Jurkat, Clone E6-1 (cell line): ENCODE measurements around the gene PNPLA1.

Experiments
- DNase-seq: peaks from one replicate; pipeline ENCODE4 v3.0.0-alpha.2; 2011; ENCODE audit warnings: low read depth, low spot score
- H3K4me3 ChIP-seq: 2 replicates; pipeline ENCODE4 v1.5.1; 2011; ENCODE audit warnings: mild to moderate bottlenecking, low read length, control low read depth, moderate library complexity

The PNPLA1 gene

DNA sequence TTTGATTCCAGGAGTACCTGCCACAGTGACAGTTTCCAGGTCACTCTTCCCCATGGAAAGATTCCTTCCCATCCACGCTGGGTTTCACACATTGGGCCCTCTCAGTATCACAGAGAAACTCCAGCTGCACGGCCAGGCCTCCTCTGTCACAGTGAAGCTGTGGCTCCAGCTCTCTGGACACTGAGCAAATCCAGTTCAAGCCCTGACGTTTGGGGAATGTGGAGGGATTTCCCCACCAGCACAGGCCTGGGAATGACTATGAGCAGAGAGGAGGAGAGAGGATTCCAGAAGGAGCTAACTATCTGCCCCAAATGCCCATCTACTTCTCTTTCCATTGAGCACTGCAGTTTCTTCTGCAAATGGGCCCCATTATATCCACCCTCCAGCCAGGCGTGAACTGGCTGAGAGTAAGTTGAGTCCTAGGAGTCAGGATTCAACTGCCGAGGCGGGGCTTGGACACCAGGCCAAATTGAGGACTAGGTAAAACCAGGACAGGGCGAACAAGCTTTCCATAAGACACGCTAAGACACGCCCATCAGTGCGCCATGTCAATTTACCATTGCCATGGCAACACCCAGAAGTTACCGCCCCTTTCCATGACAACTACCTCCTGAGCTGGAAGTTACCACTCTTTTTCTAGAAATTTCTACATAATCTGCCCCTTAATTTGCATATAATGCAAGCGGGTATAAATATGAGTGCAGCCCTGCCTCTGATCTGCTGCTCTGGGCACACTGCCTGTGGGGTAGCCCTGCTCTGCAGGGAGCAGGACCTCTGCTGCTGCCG lies 76.0 kb downstream of the PNPLA1 start:
- no peak overlapping the region for H3K4me3 ChIP-seq
- DNase-seq: no peak

DNA sequence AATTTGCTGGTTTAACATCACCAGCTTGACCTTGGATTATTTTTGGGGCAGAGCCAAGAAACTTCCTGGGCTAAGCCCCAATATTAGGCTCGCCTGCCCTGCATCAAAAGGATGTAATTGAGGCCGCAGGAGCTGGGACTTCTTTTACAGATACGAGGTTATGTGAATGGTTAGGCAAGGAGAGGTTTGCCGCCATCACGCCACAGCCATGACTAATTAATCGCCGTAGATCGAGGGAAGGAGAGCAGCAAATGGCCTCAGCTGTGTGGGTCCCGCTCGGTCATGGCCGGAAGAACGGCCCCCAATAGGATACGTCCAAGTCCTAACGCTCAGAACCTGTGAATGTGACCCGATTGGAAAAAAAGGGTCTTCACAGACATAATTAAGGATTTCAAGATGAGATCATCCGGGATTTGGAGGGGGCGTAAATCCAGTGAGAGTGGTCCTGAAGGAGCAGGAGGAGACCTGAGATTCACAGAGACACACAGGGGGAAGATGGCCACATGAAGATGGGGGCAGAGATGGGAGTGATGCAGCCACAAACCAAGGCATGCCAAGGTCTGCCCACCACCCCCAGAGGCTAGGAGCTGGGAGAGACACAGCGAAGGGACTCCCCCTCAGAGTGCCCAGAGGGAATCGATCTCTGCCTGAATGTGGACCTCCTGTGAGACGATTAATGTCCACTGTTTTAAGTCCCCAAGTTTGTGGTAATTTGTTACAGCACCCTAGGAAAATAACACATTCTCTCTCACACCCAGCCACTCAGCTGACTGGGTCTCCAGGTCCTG lies 76.8 kb downstream of the PNPLA1 start:
- no peak overlapping the region for H3K4me3 ChIP-seq
- DNase-seq: no peak

DNA sequence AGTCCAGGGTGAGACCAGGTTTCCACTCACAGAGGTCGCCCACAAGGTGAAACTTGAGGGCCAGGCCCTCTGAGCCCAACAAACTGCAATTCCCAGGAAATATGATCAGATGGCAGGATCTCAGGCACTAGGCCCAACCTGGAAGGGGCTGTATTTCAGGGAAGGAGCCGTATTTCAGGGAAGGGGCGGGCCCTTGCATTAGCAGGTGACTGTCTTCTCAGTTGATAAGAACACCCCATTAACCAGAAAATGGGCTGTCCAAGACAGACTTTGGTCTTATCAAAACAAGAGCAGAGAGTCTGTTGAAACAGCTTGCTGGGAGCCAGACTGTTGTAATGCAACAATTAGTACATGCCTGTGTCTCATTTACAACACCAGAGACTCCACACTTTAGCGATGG lies 77.8 kb downstream of the PNPLA1 start:
- no peak for DNase-seq
- H3K4me3 ChIP-seq: no peak overlapping the region

DNA sequence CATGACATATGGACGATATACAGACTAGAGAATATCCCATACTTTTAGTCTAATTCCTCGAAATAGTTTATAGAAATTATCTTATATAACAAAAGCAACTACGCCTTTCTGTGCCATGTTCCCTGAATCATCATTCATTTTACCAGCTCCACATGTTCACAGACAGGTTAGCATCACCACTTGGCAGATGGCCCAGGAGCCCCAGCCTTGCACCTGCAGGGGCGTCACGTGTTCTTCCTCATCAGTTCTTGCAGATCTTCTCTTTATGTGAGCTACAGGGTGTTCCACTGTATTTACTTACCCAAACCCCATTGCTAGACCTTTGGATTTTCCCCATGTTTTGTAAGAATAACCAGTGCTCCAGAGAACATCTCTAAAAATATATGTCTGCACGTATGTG lies 79.4 kb downstream of the PNPLA1 start:
- H3K4me3 ChIP-seq: no peak overlapping the region
- DNase-seq: peak; percentile 84

DNA sequence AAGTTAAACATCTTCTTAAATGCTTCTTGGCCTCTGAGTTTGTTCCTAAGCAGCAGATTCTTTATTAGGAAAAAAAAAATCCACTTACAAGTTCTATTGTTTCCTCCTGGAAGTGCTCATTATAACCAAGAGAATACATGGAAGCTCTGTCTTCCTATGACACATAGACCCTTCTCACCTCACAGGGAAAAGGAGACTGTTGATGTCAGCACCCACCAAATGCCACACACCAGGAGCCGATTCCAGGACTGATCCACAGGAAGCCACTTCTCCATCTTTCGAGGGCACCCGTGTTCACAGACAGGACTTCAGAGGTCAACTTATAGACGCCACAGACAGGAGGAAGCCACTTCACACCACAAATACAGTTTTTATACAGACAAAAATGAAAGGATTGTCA lies 80.2 kb downstream of the PNPLA1 start:
- DNase-seq: no peak
- no peak overlapping the region for H3K4me3 ChIP-seq

DNA sequence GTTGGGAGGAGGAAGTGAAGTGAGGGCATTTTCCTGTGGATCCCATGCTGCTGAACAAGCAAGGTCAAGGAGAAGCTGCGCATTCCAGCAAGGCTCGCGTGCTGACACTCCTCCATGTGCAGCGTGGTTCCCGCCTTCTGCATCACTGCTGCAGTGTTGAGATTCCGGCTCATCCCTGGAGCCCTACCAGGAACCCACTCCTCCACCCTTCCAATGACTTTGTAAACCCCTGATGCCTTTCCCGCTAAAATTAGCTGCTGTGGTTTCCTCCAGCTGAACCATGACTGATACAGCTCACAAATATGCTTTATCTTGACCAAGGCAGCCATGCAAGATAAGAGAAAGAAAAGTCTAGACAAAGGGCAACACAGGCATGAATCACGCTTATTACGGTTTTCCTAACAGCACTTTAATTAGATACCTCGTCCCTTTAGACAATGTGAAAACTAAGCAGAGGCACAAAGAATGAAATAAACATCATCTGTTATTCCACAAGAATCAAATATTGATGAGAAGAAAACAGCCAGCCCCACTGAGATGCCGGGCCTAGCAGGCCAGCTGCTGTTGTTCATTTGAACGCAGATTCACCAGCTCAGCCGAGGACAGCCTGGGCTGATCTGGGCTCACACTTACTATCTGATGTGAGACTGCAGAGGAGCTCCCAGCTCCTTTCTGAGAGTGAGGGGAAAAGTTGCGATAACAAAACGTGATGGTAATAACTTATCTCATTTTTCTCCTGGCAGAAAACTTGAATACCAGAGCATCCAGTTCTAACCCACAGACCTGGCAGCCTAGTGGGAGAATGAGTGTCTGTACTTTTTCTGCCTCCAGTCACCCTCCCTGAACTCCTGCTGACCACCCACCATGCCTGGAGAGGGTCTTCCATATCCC lies 81.1 kb downstream of the PNPLA1 start:
- H3K4me3 ChIP-seq: no peak overlapping the region
- no peak for DNase-seq

DNA sequence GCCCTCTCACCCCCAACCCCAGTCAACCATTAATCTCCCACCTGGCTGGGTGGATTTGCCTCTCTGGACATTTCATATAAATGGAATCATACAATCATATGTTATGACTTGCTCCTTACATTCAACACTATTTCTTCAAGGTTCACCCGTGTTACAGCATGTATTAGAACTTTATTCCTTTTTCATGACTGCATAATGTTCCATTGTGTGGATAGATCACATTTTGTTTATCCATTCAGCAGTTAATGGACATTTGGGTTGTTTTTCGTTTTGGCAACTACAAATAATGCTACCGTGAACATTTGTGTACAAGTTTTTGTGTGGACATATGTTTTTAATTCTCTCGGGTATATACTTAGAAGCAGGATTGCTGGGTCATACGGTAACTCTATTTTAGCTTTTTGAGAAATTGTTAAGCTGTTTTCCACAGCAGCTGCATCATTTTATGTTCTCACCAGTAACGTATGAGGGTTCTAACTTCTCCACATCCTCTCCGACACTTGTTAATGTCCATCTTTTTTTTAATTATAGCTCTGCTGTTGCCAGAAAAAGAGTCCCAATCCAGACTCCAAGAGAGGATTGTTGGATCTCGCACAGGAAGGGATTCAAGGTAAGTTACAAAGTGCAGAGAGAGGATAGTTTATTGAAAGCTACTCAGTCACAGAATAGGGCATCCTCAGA lies 82.8 kb downstream of the PNPLA1 start:
- no peak for DNase-seq
- H3K4me3 ChIP-seq: no peak overlapping the region

DNA sequence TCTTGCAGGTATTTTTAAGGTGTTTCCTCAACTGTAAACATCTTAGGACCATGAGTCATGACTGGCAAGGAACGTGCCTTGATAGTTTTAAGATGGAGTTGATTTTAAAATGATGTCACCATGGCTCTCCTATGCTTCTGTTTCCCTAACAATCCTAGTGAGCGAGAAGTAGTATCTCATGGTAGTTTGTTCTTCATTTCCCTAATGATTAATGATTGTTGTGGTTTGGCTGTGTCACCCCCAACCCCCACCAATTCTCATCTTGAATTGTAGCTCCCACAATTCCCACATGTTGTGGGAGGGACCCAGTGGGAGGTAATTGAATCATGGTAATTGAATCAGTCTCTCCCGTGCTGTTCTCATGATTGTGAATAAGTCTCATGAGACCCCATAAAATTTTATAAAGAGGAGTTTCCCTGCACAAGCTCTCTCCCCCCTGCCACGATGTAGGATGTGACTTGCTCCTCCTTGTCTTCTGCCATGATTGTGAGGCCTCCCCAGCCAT lies 83.6 kb downstream of the PNPLA1 start:
- DNase-seq: no peak
- H3K4me3 ChIP-seq: no peak overlapping the region

DNA sequence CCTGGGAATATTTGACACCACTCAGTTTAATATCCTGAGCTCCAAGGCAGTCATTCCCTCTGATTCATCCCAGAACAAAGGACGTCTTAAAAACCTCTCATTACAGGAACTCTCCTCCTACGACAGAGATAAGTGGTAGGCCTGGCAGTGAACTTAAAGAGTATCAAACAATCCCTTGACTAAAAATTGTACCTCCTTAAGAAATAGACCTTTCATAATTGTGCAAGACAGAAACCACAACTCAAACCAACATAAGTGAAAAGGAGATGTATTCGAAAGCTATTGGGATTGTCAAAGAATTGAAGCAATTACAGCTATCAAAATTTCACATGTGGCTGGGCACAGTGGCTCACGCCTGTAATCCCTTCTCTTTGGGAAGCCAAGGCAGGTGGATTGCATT lies 86.0 kb downstream of the PNPLA1 start:
- H3K4me3 ChIP-seq: no peak overlapping the region
- DNase-seq: no peak

DNA sequence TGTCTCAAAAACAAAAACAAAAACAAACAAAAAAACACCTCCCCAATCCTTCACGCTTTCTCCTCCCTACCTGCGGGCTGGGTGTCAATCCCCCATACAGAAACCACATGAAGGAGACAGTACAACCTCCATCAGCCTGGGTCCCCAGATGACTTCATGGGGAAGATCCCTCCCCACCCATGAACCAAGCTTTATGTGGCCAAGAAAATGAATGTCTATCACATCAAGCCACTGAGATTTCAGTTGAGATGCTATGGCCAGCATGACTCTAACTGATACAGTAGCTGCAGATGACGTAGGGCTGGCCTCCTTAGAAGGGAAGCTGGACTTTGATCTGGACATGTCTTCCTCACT lies 88.0 kb downstream of the PNPLA1 start:
- no peak for DNase-seq

More for the DNA sequence above, 88.0 kb downstream of the PNPLA1 start:
- H3K4me3 ChIP-seq: no peak overlapping the region
